HG02981 (cell line): Measurements from ENCODE around the gene PERM1.
"Not testable (repeated sequence)": the region's sequence is repeated elsewhere in the genome, so short reads cannot be mapped to it uniquely, and the experiment has no call there.

Experiments used
- ATAC-seq: cut with Tn5 transposase; IDR thresholded peaks from one replicate; pipeline ENCODE4 v1.9.1; 2021; ENCODE audit warnings: mild to moderate bottlenecking, moderate library complexity; ENCODE audit not compliant: unreplicated experiment

The PERM1 gene

GRCh38 chr1:997993-998744 lies 16.3 kb upstream of the PERM1 start:
- ATAC-seq: no peak

- ATAC-seq: no peak
These were observed 15.8 kb upstream of the PERM1 start for GRCh38 chr1:997713-997992.

- no peak for ATAC-seq
These were observed 15.2 kb upstream of the PERM1 start for GRCh38 chr1:996851-997712.

- ATAC-seq: no peak
These were observed 14.1 kb upstream of the PERM1 start for GRCh38 chr1:995665-996633.

- not testable (repeated sequence) for ATAC-seq
These were observed 12.7 kb upstream of the PERM1 start for GRCh38 chr1:994546-994945.

- no peak for ATAC-seq
These were observed 11.6 kb upstream of the PERM1 start for GRCh38 chr1:993379-993995.

GRCh38 chr1:992362-992761 lies 10.5 kb upstream of the PERM1 start:
- no peak for ATAC-seq

- ATAC-seq: no peak
These were observed 10.0 kb upstream of the PERM1 start for GRCh38 chr1:991895-992294.

- not testable (repeated sequence) for ATAC-seq
These were observed 9.4 kb upstream of the PERM1 start for GRCh38 chr1:991275-991674.

GRCh38 chr1:988061-988460 lies 6.2 kb upstream of the PERM1 start:
- not testable (repeated sequence) for ATAC-seq

GRCh38 chr1:985126-985525 lies 3.2 kb upstream of the PERM1 start:
- no peak for ATAC-seq

GRCh38 chr1:984476-984814 lies 2.6 kb upstream of the PERM1 start:
- no peak for ATAC-seq

GRCh38 chr1:983798-984475 lies 2.0 kb upstream of the PERM1 start:
- ATAC-seq: no peak

GRCh38 chr1:982765-983436 lies 1.0 kb upstream of the PERM1 start:
- no peak for ATAC-seq

- ATAC-seq: no peak
These were observed 370 bp downstream of the PERM1 start for GRCh38 chr1:981491-981954.

- ATAC-seq: no peak
These were observed 1.1 kb downstream of the PERM1 start for GRCh38 chr1:980602-981395.

- no peak for ATAC-seq
These were observed 1.7 kb downstream of the PERM1 start for GRCh38 chr1:980137-980571.

- ATAC-seq: no peak
These were observed 2.2 kb downstream of the PERM1 start for GRCh38 chr1:979744-980072.
